GM04503 (cell line): ENCODE results near the gene PHC3.
A peak's percentile ranks its signal among the peaks of the same experiment; 100 is the strongest.
"Not testable (repeated sequence)": the region's sequence is repeated elsewhere in the genome, so short reads cannot be mapped to it uniquely, and the experiment has no call there.

Experiments used
- DNase-seq: peaks from one replicate; pipeline ENCODE4 v3.0.0-alpha.2; 2012; ENCODE audit warnings: low read depth

Gene PHC3

GRCh38 chr3:170128259-170128976 lies 53.1 kb downstream of the PHC3 start:
- DNase-seq = no peak

- no peak for DNase-seq
Observed at GRCh38 chr3:170117134-170117533, 64.4 kb downstream of the PHC3 start.

DNA sequence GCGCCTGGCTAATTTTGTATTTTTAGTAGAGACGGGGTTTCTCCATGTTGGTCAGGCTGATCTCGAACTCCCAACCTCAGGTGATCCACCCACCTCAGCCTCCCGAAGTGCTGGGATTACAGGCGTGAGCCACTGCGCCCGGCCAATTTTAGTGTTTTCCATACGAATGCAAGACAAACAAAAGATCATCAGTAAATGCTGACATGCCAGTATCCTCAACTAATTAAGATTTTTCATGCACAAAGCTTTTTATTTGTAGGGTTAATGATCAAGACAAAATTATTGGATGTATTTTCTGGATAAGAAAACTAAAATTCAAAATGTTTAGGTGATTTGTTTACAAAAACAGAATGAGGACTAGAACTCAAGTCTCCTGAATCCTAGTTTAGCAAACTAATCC lies 67.4 kb downstream of the PHC3 start:
- not testable (repeated sequence) for DNase-seq

GRCh38 chr3:170111147-170111771 lies 70.3 kb downstream of the PHC3 start:
- DNase-seq = no peak

DNA sequence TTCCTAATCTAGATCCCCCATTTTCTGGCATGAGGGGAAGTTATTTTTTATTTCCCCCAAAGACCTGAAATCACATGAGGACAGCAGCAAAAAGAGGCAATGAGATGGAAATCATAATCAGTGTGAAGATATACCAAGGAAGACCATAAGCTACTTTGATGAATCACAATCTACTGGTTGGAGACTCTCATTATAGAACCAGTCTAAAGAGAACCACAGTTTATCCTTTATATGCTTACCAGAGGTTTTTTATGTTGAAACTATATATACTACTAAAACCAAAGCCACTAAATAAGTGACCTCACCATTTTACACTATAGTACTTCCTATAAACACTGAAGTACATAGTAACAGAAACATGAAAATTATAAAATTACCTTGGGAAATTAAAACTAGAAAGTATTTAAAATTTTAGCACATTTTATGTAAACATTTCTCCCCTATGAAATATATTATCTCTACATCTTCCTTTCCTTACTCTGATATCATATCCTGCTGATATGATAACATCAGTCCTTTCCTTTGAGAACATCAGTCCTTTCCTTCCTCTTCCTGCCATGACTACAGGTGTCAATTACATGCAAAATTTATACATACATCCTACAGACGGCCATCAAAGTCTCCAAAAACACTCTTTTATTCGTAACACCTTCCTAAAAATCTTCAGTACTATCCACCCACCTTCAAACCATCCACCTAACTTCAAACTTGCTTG lies 71.8 kb downstream of the PHC3 start:
- DNase-seq = no peak

DNA sequence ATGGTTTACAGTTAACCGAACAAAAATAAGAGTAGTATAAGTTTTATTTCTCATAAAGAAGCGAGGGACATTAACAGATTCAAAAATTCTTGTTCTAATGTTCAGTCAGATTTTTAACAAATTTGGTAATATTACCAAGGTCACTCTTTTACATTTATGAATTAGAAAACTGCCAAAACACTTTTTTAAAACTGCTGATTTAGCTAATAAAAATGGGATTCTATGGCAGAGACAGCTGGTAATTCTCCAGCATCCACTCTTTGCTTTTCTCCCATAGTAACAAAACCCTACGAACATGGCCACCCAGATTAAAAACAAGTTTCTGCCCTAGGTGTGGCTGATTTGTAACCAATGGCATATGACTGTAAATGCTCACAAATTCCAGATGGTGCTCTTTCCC lies 72.6 kb downstream of the PHC3 start:
- no peak for DNase-seq

DNA sequence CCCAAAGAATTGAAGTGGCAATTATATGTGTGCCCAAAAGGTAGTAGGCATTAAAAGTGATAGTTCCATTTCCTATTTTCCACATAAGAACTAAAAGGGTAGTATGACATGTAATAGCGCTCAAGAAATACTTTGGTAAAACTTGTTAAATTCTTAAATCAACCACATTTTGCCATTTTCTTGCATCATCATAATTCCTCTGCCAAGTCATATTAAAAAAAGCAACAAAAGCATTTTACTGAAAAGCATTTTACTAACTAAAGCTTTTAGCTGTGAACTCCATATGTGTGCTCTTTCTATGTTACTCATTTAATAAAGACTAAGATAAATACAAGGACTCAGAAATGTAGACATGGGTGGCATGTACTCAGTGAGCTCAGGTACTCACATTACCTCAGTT lies 73.6 kb downstream of the PHC3 start:
- DNase-seq = no peak

DNA sequence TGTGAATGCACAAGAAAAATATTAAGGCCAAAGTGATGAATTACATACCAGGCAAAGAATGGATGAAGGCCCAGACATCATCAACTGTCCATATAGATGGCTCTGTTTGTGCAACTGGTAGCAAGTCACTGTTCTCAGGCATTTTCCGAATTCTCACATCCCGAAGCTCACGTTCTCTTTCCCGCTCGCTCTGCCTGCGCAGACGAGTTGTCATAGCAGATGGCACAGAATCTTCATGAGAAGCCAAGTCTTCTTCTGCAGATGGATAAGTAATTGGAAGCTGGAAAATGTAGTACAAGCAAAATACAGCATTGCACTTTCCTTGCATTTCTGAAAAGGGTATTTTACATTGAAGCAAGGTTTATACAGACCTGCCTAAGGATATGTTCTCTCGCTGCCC lies 79.1 kb downstream of the PHC3 start:
- no peak for DNase-seq

DNA sequence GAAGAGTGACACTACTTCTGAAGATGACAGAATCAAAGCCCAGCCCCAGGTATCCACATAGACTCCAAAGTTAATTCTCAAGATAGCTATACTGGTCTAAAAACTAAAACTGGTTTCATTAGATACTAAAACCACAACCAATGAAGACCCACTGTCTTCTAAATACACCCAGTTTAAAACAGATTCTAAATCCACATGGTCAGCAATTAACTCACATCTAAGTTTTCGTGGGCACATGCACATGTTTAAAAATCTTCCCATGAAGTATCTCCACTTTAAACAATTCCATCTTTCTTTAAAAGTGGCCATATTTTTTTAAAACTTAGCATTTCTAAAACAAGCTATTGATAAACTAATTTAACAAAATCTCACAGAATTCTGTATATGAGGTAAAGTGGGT lies 80.6 kb downstream of the PHC3 start:
- DNase-seq = no peak

GRCh38 chr3:170098753-170099152 lies 82.8 kb downstream of the PHC3 start:
- no peak for DNase-seq

DNA sequence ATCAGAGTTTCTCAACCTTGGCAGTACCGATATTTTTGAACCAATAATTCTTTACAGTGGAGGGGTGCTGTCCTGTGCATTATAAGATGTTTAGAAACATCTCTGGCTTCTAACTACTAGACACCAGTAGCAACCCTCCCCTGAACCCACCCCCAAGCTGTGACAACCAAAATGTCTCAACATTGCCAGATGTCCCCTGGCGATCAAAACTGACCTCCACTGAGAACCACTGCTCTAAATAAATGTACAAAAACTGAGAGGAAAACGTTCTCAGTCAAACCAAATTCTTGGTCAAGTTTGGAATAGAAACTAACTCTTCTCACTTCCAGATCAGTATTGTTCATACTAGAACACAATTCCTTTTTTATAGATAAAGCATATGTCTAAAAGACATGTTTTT lies 85.2 kb downstream of the PHC3 start:
- DNase-seq = no peak

GRCh38 chr3:170095771-170096170 lies 85.8 kb downstream of the PHC3 start:
- no peak for DNase-seq

DNA sequence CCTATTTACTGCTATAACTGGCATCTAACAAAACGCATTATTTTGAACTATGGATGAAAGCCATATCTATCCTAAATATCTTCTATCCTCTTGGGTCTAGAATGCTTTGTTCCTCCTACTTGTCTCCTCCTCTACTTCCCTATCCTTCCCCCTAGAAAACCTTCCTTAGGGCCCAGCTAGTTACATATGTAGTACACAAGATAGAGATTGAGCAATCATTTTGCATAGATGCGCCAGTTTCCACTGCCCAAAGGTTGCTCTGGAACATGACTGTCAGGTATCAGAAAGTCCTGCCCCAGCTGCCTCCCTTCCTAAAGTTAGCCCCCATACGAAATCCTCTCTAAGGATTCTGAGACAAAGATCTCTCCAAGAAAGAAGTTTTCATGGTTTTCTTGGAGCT lies 88.6 kb downstream of the PHC3 start:
- DNase-seq = no peak

DNA sequence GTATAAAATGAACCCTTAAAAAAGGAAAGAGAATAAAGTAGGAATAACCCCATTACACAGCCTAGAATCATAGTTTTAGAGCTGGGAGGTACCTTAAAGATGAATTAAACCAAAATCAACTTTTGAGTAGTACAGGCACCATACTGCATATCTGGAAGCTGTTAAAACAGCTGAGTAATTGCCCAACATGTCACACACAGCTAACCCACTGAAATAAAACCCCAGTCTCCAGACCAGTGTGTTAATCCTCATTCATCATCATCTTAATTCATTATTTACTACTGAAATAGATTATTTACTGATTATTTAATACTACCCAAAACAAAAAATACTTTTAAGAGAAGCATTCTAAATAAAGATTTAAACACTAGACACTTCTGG lies 90.9 kb downstream of the PHC3 start:
- no peak for DNase-seq

DNA sequence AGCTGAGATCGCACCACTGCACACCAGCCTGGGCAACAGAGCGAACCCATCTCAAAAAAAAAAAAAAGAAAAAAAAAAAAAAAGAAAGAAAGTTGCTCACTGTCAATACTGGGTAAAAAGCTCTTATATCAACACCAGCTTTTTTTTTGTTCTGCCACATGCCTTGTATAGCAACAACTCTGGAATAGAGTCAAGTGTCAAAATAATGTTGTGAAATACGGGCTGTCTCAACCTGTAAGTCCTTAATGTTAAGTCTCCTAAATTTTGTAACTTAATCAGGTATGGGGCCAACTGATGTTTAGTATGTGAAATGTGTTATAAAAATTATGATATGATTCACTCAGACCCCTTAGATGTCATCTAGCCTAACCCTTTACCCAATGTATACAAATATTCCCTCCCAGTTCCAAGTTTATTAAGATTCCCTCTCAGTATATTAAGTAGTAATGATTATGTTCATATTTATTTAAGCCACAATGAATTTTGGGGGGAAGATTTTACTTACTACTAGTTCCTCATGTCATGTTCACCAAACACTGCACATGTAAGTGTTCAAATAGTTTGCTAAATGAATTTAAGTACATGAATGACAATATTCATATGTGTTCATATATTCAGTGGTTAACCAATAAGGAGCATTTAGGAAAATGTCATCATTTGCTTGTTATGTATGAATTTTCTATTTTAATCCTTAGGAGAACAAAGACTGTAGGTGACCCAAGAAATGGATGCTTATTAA lies 91.5 kb downstream of the PHC3 start:
- no peak for DNase-seq

DNA sequence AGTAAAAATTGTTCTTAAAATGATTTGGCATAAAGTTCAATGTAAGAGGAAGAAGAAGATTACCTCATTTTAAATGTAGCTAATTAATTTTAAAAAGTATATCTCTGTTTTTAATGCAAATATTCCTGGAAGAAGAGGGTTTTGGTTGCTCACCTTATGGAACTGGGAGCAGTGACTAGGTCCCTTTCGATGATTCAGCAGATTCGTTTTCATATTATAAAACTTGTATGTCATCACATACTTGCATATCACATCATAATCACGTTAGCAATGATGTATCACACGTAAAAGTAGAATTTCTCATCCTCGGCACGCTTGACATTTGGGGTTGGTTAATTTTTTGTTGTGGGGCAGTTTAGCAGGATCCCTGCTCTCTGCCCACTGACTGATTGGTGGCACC lies 96.1 kb downstream of the PHC3 start:
- DNase-seq = no peak

GRCh38 chr3:170083343-170083742 lies 98.2 kb downstream of the PHC3 start:
- DNase-seq = no peak

DNA sequence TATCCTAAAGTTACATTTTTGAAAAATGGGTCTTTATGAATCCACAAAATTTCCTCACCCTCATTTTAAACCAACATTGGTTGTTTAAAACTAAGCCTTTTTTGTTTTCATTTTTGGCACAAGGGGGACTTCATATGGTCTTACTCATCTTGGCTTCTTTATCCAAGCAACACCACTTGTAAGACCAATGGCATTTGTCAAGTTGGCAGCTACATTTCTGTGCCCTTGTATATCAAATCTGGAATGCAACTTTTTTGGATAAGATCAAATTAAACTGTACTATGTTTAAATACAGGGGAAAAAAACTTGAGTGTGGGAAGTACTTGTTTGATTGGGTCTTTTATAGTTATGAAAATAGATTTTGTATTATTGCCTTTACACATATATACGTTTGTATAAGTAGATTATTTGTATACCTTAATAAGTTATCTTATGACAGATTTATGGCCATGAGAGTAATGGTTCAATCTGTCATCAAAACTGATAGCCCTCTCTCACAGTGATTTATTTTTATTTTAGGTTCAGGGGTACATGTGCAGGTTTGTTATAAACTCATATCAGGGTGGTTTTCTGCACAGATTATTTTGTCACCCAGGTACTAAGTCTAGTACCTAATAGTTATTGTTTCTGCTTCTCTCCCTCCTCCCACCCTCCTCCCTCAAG lies 100.3 kb downstream of the PHC3 start:
- peak; percentile 44 for DNase-seq

DNA sequence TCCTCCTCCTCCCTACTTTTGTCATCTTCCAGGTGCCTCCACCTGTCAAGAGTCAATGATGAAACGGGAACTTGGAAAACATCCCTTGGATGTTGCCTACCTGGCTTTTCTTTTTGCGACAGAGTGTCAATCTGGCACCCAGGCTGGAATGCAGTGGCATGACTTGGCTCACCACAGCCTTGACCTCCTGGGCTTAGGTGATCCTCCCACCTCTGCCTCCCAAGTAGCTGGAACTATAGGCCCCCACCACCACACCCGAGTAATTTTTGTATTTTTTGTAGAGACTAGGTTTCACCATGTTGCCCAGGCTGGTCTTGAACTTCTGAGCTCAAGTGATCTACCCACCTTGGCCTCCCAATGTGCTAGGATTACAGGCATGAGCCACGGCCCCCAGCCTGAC lies 100.9 kb downstream of the PHC3 start:
- DNase-seq = no peak

GRCh38 chr3:170079536-170080165 lies 101.9 kb downstream of the PHC3 start:
- no peak for DNase-seq

DNA sequence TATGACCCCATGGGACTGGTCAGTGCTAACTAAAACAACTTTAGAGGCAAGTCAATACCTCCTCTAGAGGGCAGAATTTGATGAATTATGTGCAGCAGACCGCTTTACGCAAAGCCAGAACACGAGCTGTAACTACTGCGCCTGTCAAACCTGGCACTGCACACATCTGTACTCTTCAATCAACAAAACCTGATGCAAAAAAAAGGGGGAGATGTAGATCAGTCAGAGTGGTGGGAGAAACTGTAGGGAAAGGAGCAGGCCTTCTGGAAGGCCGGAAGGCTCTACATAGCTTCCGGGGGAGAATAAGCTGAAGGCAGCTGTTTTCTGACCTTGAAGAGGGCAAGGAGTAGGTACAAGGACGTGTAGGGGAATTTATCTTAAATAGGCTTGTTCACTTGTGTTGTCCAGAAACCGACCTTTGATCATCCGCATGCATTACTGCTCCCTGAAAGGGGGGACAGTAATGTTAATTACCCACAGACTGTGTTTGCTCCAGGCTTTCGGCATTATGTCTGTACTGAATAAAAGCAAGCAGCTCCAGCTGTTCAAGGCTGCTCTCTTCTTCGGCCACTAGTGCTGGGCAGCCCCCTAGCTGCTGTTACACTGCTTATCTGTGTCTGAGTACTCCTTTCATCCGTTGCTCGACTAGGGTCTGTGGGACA lies 102.8 kb downstream of the PHC3 start:
- no peak for DNase-seq
